ENCODE results near the gene SHF.

SHF gene

GRCh38 chr15:45126535-45127158 lies 61.1 kb downstream of the SHF start:
- DNase-seq (ENCODE audit: low spot score): peak; percentile 64

- DNase-seq (ENCODE audit: low spot score): no peak
Observed at GRCh38 chr15:45123397-45123796, 64.4 kb downstream of the SHF start.

DNA sequence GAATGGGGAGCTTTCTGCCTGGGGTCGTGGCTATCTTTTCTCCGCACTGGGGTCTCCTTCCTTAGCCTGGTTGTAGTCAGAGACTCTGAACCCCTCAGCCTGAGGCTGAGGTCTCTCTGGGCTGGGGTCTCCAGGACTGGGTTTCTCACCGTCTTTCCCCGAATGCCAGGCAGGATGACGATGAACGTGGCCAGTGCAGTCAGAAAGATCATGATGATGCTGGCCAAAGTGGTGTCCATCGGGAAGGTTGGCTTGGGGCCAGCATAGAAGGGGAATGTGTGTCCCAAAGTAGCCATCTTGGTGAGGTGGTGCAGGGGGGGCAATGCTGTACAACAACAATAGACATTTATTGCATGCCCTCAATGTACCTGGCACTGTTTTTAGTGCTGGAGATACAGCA lies 65.0 kb downstream of the SHF start:
- no peak for DNase-seq (ENCODE audit: low spot score)

- DNase-seq (ENCODE audit: low spot score): no peak
Observed at GRCh38 chr15:45121706-45122417, 65.9 kb downstream of the SHF start.

- no peak for DNase-seq (ENCODE audit: low spot score)
Observed at GRCh38 chr15:45121020-45121419, 66.7 kb downstream of the SHF start.

GRCh38 chr15:45120081-45120972 lies 67.4 kb downstream of the SHF start:
- DNase-seq (ENCODE audit: low spot score): no peak

DNA sequence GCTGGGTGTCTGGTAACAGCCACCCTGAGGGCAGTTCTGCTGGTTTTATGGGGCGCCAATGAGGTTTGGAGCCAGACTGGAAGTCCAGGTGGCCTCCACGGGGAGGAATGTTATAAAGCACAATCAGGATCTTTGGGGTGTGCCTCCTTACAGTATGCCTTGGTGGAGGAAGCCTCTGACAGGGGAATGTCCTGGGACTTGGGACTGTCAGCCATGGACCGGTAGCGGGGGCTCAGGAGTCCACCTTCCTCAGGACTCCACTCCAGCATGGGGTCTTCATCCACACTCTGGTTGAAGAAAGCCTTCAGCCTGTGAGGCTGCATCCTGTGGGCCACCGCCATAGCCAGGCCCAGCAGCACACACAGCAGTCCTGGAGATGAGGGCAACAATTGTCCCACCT lies 68.8 kb downstream of the SHF start:
- no peak for DNase-seq (ENCODE audit: low spot score)

GRCh38 chr15:45118131-45118588 lies 69.6 kb downstream of the SHF start:
- peak; percentile 84 for DNase-seq (ENCODE audit: low spot score)

DNA sequence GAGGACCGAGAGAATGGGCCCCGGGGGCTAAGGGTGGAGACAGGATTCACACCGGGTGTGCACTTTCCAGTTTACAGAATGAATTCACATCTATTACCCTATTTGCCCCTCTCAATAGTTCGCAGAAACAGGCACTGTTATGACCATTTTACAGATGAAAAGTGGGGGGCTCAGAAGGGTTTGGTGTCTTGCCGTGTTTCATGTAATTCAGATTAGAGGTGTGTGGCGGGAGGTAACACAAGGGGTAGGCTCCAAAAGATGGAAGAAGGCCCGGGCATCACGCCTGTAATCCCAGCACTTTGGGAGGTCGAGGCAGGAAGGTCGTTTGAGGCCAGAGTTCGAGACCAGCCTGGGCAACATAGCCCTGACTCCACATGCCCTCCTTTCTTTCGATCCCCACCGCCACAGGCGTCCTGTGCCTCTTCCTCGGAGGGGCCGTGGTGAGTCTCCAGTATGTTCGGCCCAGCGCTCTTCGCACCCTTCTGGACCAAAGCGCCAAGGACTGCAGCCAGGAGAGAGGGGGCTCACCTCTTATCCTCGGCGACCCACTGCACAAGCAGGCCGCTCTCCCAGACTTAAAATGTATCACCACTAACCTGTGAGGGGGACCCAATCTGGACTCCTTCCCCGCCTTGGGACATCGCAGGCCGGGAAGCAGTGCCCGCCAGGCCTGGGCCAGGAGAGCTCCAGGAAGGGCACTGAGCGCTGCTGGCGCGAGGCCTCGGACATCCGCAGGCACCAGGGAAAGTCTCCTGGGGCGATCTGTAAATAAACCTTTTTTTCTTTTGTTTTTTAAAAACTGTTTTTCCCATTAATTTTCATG lies 70.2 kb downstream of the SHF start:
- DNase-seq (ENCODE audit: low spot score): no peak
